GM18511 (cell line): ENCODE measurements around the gene TXLNG.
A peak's percentile ranks its signal among the peaks of the same experiment; 100 is the strongest.
"Not testable (repeated sequence)": the region's sequence is repeated elsewhere in the genome, so short reads cannot be mapped to it uniquely, and the experiment has no call there.

ENCODE experiments used
- ATAC-seq: cut with Tn5 transposase; IDR thresholded peaks from one replicate; pipeline ENCODE4 v1.9.1; 2021; ENCODE audit warnings: mild to moderate bottlenecking, moderate library complexity; ENCODE audit not compliant: unreplicated experiment

Gene TXLNG

GRCh38 chrX:16786139-16786790, at the start of gene TXLNG:
Gene TXLNG (plus strand): TSS chrX:16786466. CDS start chrX:16786488, 22 bp downstream.
- peak; percentile 100 for ATAC-seq

DNA sequence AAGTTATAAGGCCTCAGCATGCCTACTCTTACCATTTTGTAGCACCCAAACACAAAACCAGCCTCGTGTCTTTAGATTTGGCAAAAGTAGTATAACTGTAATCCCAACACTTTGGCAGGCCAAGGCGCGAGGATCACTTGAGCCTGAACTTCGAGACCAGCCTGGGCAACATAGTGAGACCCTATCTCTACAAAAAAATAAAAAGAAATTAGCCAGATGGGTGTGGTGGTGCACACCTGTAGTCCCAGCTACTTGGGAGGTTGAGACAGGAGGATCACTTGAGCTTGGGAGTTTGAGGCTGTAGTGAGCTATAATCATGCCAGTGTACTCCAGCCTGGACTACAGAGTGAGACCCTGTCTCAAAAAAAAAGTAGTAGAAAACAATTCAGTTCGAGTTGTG, 49.2 kb upstream of the TXLNG start:
- no peak for ATAC-seq

GRCh38 chrX:16739574-16739973, 46.7 kb upstream of the TXLNG start:
- ATAC-seq: no peak

DNA sequence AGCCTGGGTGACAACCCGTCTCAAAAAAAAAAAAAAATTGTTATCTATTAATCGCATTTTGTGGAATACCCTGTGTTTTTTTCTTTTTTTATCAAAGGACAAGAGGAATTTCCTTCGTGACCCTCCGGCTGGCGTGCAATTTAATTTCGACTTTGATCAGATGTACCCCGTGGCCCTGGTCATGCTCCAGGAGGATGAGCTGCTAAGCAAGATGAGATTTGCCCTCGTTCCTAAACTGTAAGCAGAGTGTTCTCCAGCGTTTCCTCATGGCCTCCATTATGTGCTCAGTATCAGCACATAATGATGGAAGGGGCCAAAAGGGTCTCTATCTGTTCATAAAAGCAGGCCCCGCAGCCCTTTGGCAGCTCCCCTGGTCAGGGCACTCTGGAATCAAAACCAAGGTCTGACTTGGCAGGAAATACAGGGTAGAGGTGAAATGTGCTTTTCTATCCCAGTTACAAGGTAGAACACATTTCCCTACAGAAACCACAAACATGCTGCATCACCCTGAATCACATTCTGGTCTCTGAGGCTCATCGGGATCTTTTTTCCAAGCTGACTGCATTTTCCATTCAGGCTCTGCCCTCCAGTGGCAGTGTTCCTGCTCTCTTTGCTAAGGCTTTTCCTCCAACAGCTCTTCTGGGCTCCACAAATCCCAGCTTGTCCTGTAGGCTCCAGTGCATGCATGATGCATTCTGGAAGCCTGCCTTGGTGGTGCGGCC, 42.5 kb upstream of the TXLNG start:
- ATAC-seq: no peak

DNA sequence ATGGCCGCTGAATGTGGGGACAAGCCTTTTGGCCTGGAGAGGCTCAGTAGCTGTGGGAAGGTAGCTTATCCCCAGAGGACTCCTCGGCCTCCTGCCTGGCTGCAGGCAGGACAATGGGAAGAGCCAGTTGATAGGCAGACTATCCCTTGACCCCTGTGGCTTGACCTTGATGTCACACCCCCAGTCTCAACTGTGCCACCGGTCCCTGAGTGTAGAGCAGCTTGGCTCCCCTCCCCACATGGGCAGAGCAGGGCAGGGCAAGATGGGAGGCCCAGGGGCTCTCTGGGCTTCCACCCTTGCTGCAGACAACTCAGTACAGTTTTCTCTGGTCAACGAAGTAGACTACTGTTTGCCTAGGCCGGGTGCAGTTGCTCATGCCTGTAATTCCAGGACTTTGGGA, 41.2 kb upstream of the TXLNG start:
- no peak for ATAC-seq

GRCh38 chrX:16745659-16746058, 40.6 kb upstream of the TXLNG start:
- no peak for ATAC-seq

DNA sequence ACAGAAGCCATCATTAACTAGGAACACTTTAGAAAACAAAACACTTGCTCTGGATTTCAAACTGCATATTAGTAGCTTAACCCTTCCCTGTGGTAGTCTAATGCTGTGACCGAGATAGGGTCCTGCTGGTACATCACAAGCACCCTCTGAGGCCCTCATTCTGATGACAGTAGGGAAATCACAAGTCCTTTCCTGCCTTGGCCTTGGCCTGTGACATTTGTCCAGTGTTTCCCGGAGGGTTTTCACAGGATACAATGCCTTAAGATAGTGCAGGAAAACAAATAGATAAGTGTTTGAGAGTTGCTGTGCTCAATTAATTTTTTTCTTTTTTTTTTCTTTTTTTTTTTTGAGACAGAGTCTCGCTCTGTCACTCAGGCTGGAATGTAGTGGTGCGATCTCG, 37.8 kb upstream of the TXLNG start:
- ATAC-seq: no peak

DNA sequence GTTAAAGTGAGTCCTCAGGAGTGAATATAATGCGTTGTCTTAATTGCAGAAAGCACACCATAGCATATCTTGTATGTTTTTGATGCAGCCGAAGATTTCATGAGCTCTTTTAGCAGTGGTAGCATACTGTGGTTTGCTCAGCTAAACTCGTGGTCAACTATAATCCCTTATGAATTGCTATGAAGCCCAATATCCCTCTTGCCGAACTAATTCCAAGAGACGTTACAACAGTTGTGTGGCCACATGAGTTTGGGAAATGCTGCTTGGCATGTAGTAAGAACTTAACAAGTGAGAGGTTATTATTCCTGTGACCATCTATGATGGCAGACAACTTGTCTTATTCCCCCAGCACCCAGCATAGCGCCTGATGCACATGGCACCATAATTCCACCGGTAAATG, 36.1 kb upstream of the TXLNG start:
- no peak for ATAC-seq

DNA sequence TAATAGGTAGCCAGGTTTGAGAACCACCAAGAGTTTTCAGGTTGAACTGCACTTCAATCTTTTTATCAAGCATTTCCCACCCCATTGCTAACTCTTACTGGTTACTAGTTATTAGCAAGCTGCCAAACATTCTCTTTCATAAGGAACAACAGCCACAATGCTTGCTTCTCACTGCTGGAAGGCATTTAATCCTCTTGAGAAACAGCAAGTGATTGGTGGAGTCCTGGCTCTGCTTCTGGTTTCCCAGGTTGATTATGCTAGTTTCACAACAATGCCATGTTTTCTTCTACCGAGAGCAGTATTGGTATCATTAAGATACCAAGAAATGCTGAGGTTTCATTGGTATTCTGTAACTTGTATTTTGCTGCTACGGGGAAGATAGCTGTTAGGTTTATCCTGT, 32.2 kb upstream of the TXLNG start:
- no peak for ATAC-seq

GRCh38 chrX:16756724-16757123, 29.5 kb upstream of the TXLNG start:
- no peak for ATAC-seq

DNA sequence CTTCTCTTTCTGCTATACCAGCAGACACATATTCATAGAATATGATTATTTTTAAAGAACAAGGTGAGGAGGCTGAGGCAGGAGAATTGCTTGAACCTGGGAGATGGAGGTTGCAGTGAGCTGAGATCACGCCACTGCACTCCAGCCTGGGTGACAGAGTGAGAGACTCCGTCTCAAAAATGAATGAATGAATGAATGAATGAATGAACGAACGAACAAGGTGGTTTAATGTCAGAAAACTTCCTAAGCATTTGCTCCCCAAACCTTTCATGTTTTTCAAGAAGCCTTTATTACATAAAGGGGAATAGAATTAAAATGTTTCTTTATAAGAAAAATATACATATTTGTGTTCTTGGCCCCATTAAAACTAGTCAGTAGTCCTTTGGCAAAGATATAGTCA, 24.8 kb upstream of the TXLNG start:
- not testable (repeated sequence) for ATAC-seq

DNA sequence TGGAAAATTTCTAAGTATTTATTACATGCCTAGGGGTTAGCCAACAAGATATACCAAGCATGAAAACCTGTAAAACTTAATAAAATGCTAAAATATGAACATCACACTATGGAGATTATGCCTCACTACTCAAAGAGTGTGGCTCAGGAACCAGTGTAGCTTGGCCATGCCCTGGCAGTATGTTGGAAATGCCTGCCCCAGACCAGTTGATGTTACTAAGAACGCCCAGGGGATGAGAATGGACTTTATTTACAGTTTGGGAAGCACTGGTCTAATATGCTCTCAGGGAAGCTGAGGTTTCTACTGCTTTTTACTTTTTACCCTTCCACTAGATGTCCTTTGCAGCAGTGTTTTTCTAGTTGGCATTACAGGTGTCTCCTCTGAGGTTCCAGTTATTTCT, 23.7 kb upstream of the TXLNG start:
- no peak for ATAC-seq

DNA sequence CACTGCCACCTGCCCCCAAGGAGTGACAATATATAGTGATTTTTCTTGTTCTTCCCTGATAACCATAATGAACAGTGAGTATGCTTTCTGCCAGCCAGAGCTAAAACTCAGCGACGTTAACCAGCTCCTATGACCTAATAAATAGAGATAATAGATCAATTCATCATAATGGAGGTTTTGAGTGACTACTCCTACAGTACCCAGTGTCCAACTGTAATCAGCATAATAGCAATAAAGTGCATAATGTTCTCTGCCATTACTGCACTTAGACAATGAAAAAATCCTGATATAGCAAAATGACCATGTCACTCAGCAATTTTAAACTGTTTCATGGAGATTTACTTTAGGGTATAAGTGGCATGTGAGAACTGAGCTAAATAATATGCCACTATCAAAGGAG, 20.7 kb upstream of the TXLNG start:
- ATAC-seq: no peak

GRCh38 chrX:16770970-16771482, 15.2 kb upstream of the TXLNG start:
- ATAC-seq: no peak

- ATAC-seq: no peak
Measured at GRCh38 chrX:16771483-16772398, 14.5 kb upstream of the TXLNG start.

- ATAC-seq: no peak
Measured at GRCh38 chrX:16772460-16772859, 13.8 kb upstream of the TXLNG start.

GRCh38 chrX:16774746-16775145, 11.5 kb upstream of the TXLNG start:
- no peak for ATAC-seq

GRCh38 chrX:16778545-16778944, 7.7 kb upstream of the TXLNG start:
- no peak for ATAC-seq

DNA sequence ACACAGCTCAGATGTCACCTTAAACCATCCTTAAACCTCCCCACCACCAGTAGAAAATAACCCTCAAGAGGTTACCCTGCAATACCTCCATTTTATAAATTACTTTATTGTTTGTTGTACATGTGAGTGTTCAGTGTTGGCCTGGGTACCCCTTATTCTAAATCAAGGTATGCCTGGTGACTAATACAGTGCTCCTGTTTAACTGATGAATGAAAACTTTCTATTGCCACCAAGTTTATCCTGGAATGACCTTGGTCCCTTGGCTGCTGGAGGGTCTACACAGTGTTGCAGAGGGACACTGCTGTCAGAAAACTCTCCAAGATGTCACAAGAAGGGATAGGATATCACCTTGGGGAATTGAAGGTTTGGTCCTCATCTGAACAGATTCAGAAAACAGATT, 7.3 kb upstream of the TXLNG start:
- no peak for ATAC-seq

- ATAC-seq: not testable (repeated sequence)
Measured at GRCh38 chrX:16779815-16780214, 6.5 kb upstream of the TXLNG start.

DNA sequence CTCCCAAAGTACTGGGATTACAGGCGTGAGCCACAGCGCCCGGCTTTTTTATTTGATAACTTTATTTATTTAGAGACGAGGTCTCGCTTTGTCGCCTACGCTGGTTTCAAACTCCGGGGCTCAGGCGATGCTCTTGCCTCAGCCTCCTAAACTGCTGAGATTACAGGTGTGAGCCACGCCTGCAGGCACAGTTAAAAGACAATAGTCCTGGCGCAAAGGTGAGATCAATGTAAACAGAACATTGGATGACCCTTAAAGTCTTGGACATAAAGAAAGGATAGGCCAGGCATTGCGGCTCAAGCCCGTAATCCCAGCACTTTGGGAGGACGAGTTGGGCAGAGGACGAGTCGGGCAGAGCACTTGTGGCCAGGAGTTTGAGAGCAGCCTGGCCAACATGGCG, 2.8 kb upstream of the TXLNG start:
- ATAC-seq: no peak
